NCI-H748 (cell line): ENCODE data around the gene RAI1.
"Not testable (repeated sequence)": the region's sequence is repeated elsewhere in the genome, so short reads cannot be mapped to it uniquely, and the experiment has no call there.

Source experiments
- DNase-seq: peaks from one replicate; lab custom pipeline; 2025; ENCODE audit not compliant: unreplicated experiment; lab: John Stamatoyannopoulos, UW

The RAI1 gene

GRCh38 chr17:17664064-17664452 lies 17.2 kb upstream of the RAI1 start:
- no peak for DNase-seq

GRCh38 chr17:17665255-17665654 lies 16.0 kb upstream of the RAI1 start:
- DNase-seq, result no peak

GRCh38 chr17:17666111-17666714 lies 15.0 kb upstream of the RAI1 start:
- no peak for DNase-seq

- DNase-seq, result no peak
Measured at GRCh38 chr17:17667231-17667630, 14.0 kb upstream of the RAI1 start.

- DNase-seq, result peak; percentile 45
Measured at GRCh38 chr17:17667947-17668346, 13.3 kb upstream of the RAI1 start.

- DNase-seq, result no peak
Measured at GRCh38 chr17:17668358-17668757, 12.9 kb upstream of the RAI1 start.

GRCh38 chr17:17668775-17669579 lies 12.3 kb upstream of the RAI1 start:
- peak; percentile 34 for DNase-seq

GRCh38 chr17:17669580-17670235 lies 11.6 kb upstream of the RAI1 start:
- DNase-seq, result peak; percentile 47

GRCh38 chr17:17670701-17671305 lies 10.5 kb upstream of the RAI1 start:
- DNase-seq, result no peak

GRCh38 chr17:17671369-17672129 lies 9.7 kb upstream of the RAI1 start:
- no peak for DNase-seq

GRCh38 chr17:17672453-17673368 lies 8.5 kb upstream of the RAI1 start:
- DNase-seq, result no peak

GRCh38 chr17:17675416-17675815 lies 5.8 kb upstream of the RAI1 start:
- DNase-seq, result no peak

GRCh38 chr17:17675925-17676534 lies 5.2 kb upstream of the RAI1 start:
- no peak for DNase-seq

GRCh38 chr17:17676752-17677151 lies 4.5 kb upstream of the RAI1 start:
- no peak for DNase-seq

GRCh38 chr17:17677299-17678040 lies 3.8 kb upstream of the RAI1 start:
- no peak for DNase-seq

GRCh38 chr17:17678063-17678699 lies 3.1 kb upstream of the RAI1 start:
- not testable (repeated sequence) for DNase-seq

- no peak for DNase-seq
Measured at GRCh38 chr17:17679243-17679642, 2.0 kb upstream of the RAI1 start.

- DNase-seq, result no peak
Measured at GRCh38 chr17:17679748-17680147, 1.5 kb upstream of the RAI1 start.
